Lower lobe of right lung (tissue), 2 donors: ENCODE data around the gene ST14. TPM values are rescaled to one million over a fixed set of nuclear protein-coding genes. Genes with fewer than 3 reads are reported as not detected.

Source experiments
- ATAC-seq, 2 donors: fragments of 200-7000 bp; cut with Tn5 transposase; one replicate each; pipeline ENCODE4 v1.9.1; 2020 to 2022; ENCODE audit warnings: mild to moderate bottlenecking in 2 of 2, moderate library complexity in 2 of 2
- DNase-seq: peaks from one replicate; pipeline ENCODE4 v3.0.0-alpha.2; 2020
- H3K27ac ChIP-seq: fragments of 200-600 bp; one replicate; pipeline ENCODE4 v1.8.0; 2022
- H3K27me3 ChIP-seq: fragments of 200-600 bp; one replicate; pipeline ENCODE4 v1.8.0; 2022; ENCODE audit warnings: low read depth
- H3K36me3 ChIP-seq: fragments of 200-600 bp; one replicate; pipeline ENCODE4 v1.8.0; 2022; ENCODE audit warnings: mild to moderate bottlenecking
- H3K4me1 ChIP-seq: fragments of 200-600 bp; one replicate; pipeline ENCODE4 v1.8.0; 2022
- H3K4me3 ChIP-seq: fragments of 200-600 bp; one replicate; pipeline ENCODE4 v1.8.0; 2022; ENCODE audit warnings: mild to moderate bottlenecking
- H3K9me3 ChIP-seq: fragments of 200-600 bp; one replicate; pipeline ENCODE4 v1.8.0; 2022
- intact Hi-C: fragments of 100-400 bp; cut with DNase I; formaldehyde crosslinking; loops from one replicate; pipeline ENCODE4 v1.11.0; 2022
- total RNA-seq: library from RNA; stranded (reverse); fragmentation: NEBNext Ultra II Directional; extraction: Animal tissue kit (Norgen Biotek cat#: 25700); gene quantifications from one replicate; pipeline ENCODE4 v1.2.1, GENCODE V29; 2021
- TF ChIP-seq, protein P1 (sequence below): fragments of 200-600 bp; IDR thresholded peaks from one replicate; pipeline ENCODE4 v1.8.0; 2022; ENCODE audit warnings: antibody characterized with exemption, mild to moderate bottlenecking
- donor health status: DM: no; HTN: yes; CAD: no; lungs with severe emphysema.

Gene ST14
- total RNA-seq, 1 donor from 2014 or later: 61.1 TPM

DNA sequence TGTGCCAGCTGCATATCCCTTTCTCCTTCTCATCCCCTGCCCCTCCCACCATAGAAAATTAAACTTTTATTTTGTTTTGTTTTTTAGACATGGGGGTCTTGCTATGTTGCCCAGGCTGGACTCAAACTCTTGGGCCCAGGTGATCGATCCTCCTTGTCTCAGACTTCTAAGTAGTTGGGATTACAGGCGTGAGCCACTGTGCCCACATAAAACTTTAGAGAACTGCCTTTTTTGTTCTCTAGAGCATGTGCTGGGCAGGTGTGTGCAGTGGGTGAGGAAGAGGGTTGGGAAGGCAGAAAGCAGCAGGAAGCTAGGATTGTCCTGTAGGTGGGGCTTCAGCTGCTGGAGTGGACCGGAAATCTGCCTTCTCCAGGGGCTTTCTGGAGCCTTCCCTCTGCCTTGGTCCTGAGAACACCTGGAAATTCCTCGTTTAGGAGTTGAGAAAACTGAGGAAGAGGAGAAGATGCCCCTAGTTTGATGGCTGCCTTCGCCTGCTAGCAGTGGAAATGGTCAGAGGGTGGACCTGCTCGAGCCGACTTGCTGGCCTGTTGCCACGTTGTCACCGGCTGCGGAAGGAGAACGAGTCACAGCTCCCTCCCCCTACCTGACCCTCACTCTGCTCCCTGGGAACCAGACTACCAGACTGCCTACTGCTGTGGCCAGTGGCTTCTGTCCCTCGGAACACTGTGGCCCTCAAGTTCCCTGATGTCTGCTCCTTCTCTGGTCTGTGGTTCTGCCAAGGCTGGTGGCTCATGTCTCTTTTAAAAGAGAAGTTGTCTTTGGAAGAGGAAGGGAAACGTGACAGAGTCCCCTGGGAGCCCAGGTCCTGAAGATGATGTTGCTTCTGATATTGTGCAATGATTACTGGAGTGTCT is 4.0 kb downstream of the ST14 start:
- intact Hi-C loops: no loop called here
- TF ChIP-seq, protein P1, sequence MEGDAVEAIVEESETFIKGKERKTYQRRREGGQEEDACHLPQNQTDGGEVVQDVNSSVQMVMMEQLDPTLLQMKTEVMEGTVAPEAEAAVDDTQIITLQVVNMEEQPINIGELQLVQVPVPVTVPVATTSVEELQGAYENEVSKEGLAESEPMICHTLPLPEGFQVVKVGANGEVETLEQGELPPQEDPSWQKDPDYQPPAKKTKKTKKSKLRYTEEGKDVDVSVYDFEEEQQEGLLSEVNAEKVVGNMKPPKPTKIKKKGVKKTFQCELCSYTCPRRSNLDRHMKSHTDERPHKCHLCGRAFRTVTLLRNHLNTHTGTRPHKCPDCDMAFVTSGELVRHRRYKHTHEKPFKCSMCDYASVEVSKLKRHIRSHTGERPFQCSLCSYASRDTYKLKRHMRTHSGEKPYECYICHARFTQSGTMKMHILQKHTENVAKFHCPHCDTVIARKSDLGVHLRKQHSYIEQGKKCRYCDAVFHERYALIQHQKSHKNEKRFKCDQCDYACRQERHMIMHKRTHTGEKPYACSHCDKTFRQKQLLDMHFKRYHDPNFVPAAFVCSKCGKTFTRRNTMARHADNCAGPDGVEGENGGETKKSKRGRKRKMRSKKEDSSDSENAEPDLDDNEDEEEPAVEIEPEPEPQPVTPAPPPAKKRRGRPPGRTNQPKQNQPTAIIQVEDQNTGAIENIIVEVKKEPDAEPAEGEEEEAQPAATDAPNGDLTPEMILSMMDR: no peak
- no peak overlapping the region for H3K4me3 ChIP-seq
- H3K27me3 ChIP-seq: peaks cover 13% of the 10 kb centered on the region
- peak; percentile 66 for DNase-seq
- H3K9me3 ChIP-seq: no peaks in the 10 kb centered on the region
- H3K36me3 ChIP-seq: no peaks in the 10 kb centered on the region
- peak; percentile 16 to 17 for ATAC-seq
- peak overlapping the region; percentile 46 for H3K27ac ChIP-seq
- H3K4me1 ChIP-seq: peaks cover 62% of the 10 kb centered on the region

DNA sequence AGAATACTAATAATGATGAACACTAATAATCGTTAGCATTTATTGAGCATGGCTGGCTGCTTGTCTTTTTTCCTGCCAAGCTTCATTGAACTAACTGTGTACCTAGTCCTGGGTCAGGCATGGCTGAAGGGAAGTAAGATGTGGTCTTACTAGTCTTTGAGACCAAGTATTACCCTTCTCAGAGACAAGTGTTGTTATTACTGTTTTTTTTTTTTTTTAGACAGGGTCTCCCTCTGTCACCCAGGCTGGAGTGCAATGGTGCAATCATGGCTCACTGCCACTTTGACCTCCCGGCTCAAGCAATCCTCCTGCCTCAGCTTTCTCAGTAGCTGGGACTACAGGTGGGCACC is 4.6 kb downstream of the ST14 start:
- H3K27ac ChIP-seq: peak overlapping the region; percentile 46
- H3K27me3 ChIP-seq: peaks cover 11% of the 10 kb centered on the region
- no peaks in the 10 kb centered on the region for H3K9me3 ChIP-seq
- H3K36me3 ChIP-seq: no peaks in the 10 kb centered on the region
- intact Hi-C loops: no loop called here
- peaks cover 61% of the 10 kb centered on the region for H3K4me1 ChIP-seq
- no peak overlapping the region for H3K4me3 ChIP-seq
- no peak for ATAC-seq
- no peak for DNase-seq
- TF ChIP-seq, protein P1: no peak

DNA sequence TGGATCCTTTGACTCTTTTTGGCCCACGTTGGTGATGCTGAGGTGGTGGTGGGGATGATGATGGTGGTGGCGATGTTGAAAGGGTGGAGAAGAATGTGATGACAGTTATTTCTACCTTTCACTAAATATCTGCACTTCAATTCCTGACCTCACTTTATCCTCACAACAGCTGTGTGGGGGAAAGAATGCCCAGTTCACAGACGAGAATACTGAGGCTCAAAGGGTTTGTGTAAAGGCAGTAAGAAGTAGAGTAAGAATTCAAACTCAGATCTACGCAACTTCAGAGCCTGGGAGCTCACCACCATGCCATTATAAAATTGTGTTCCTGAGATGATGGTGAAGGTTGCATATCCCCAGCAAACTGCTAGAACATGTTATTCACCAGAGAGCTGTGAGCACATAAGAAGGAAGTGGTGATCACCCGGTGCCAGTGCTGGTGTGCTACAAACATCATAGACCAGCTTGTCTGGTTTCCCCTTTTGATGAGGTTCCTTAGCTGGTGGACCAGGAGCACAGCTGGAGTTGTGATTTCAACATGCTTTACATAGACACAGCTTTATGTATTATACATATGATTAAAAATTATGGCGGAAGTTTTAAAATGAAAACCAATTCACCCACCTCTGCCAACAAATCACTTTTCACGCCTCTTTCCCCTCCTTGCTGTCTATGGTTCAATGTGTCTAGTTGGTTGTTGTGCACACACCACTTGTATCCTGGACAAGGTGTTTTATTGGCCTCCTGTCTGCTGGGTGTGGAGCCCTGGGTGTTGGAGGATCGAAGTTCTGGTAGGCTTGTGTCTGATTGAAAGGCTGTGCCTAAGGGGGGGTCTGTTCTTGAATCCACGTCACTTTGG is 6.2 kb downstream of the ST14 start:
- H3K9me3 ChIP-seq: no peaks in the 10 kb centered on the region
- peak; percentile 39 to 63 for ATAC-seq
- intact Hi-C loops: no loop called here
- no peaks in the 10 kb centered on the region for H3K36me3 ChIP-seq
- peaks cover under 1% of the 10 kb centered on the region for H3K27me3 ChIP-seq
- TF ChIP-seq, protein P1: no peak
- H3K4me1 ChIP-seq: peaks cover 47% of the 10 kb centered on the region
- H3K4me3 ChIP-seq: no peak overlapping the region
- H3K27ac ChIP-seq: peak overlapping the region; percentile 18
- DNase-seq: no peak

DNA sequence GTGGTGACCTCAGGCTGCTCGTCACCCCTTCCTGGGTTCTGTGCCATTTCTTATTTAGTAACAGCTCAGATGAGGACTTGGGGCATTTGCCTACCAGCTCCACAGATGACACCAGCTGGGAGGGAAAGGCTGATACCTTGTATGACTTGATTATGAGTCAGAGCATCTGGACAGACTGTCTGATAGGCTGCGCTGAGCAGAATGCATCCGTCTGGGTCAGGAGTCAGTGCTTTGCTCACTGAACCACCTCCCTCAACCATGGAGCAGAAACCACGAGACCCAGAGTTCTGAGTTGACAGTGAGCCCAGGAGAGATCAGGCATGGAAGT is 6.8 kb downstream of the ST14 start:
- no peaks in the 10 kb centered on the region for H3K27me3 ChIP-seq
- intact Hi-C loops: no loop called here
- no peaks in the 10 kb centered on the region for H3K36me3 ChIP-seq
- ATAC-seq (peak; percentile 64 to 83), DNase-seq (no peak)
- no peak overlapping the region for H3K4me3 ChIP-seq
- TF ChIP-seq, protein P1: no peak
- no peaks in the 10 kb centered on the region for H3K9me3 ChIP-seq
- H3K27ac ChIP-seq: peak overlapping the region; percentile 18
- H3K4me1 ChIP-seq: peaks cover 41% of the 10 kb centered on the region

DNA sequence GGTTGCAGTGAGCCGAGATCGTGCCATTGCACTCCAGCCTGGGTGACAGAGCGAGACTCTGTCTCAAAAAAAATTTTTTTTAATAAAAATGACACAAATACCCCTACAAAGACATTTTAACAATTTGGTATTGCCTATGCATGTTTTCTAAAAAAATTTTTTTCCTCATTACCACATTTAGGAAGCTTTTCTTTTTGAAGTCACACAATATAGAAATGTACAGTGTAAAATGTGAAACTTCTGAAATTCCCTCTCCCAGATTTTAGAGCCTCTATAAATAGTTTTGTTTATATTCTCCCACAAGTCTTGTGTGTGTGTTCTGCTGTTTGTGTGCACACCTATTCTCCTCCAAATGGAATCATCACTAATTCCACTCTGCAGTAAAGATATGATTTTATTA is 7.6 kb downstream of the ST14 start:
- no peak overlapping the region for H3K27ac ChIP-seq
- no peak for DNase-seq
- intact Hi-C loops: no loop called here

More for the DNA sequence above, 7.6 kb downstream of the ST14 start:
- Histone ChIP-seq H3K36me3 (no peaks in the 10 kb centered on the region), H3K27me3 (no peaks in the 10 kb centered on the region), H3K9me3 (no peaks in the 10 kb centered on the region), H3K4me1 (peaks cover 35% of the 10 kb centered on the region), H3K4me3 (no peak overlapping the region)
- TF ChIP-seq, protein P1: no peak
- no peak for ATAC-seq
